BJ (cell line): ENCODE measurements around the gene RELB. TPM values are rescaled to one million over a fixed set of nuclear protein-coding genes. Genes with fewer than 3 reads are reported as not detected.

ENCODE experiments used
- CTCF ChIA-PET: fragments of 350-600 bp; formaldehyde crosslinking; extraction: SDS; loops from one replicate; lab custom pipeline; 2021; ENCODE audit warnings: antibody characterized with exemption, inconsistent platforms; lab: Yijun Ruan, JAX
- POLR2A ChIA-PET: fragments of 300-600 bp; sonication (Branson Sonifier 250); formaldehyde crosslinking; extraction: SDS; loops from one replicate; lab custom pipeline; 2021; ENCODE audit warnings: antibody characterized with exemption; lab: Charles Lee
- DNase-seq: peaks from one replicate; pipeline ENCODE4 v3.0.0-alpha.2; 2011; ENCODE audit warnings: low read depth
- H3K27me3 ChIP-seq: 2 replicates; pipeline ENCODE4 v1.6.0; 2011; ENCODE audit warnings: low read length; ENCODE audit not compliant: control insufficient read depth, insufficient read depth
- H3K36me3 ChIP-seq: 2 replicates; pipeline ENCODE4 v1.5.1; 2011; ENCODE audit warnings: low read length; ENCODE audit not compliant: control insufficient read depth, insufficient read depth
- H3K4me3 ChIP-seq: 2 replicates; pipeline ENCODE4 v1.5.1; 2011; ENCODE audit warnings: low read depth, mild to moderate bottlenecking, control low read depth, low read length
- CTCF ChIP-seq: IDR thresholded peaks from 2 replicates; pipeline ENCODE4 v1.5.1; 2011; ENCODE audit warnings: low read depth, mild to moderate bottlenecking, control low read depth, inconsistent platforms, low read length, moderate library complexity; ENCODE audit not compliant: insufficient read depth
- polyA plus RNA-seq: library from polyadenylated mRNA; depleted of rRNA; stranded (reverse); fragments of >200 nt; gene quantifications from 2 replicates; pipeline ENCODE4 v1.2.3, GENCODE V29; 2011

RELB gene
- polyA plus RNA-seq, 1 experiment, result 11.6 TPM

DNA sequence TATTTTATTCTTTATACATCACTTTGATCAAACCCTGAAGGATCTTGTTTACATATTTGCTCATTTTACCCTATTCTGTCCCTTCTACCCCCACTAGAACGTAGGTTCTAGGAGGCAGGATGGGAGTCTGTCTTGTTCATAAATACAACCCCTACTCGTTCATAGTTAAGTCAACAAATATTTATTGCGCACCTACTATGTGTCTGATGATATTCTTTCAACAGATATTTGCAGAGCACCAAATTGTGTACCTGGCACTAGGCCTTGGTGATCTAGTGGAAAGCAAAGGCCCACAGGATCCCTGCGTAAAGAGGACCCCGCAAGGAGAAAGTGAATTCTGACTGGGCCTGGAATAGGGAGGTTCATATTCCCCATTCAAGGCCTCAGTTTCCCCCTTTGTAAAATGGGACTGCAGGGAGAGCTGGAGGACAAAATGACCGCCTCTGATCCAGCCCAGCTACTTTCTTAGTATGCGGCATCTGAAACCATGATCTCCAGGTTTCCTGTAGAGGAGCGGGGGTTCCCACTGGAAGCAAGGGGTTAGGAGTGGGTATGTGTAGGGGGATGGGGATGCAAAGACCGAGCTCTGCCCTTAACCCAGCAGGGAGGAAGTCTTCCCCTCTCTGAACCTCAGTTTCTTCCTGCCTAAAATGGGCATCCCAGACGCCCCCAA is 77.3 kb downstream of the RELB start:
- Histone ChIP-seq H3K36me3 (peaks cover 4% of the 10 kb centered on the region; the same call in 1 of the 2 replicates), H3K27me3 (no peaks in the 10 kb centered on the region), H3K4me3 (peak overlapping the region; percentile 80)
- no peak for DNase-seq
- POLR2A ChIA-PET, result no interaction called here
- no peak for TF ChIP-seq CTCF
- CTCF ChIA-PET, result interaction anchor here (0.8 to 1.8 kb wide), 3 partner anchors 14 to 19 kb away, joined by 3 to 9 read pairs (median 7); partner anchors contain the start of gene PPP1R37

- POLR2A ChIA-PET, result no interaction called here
- CTCF ChIA-PET, result interaction anchor here (0.8 to 1.8 kb wide), 4 partner anchors 11 to 20 kb away, joined by 3 to 9 read pairs (median 5); partner anchors contain the start of gene PPP1R37
- peaks cover 4% of the 10 kb centered on the region; the same call in 1 of the 2 replicates for H3K36me3 ChIP-seq
- peak within 1 kb of the TSS; percentile 80 for H3K4me3 ChIP-seq
- TF ChIP-seq CTCF, result no peak
- H3K27me3 ChIP-seq, result no peaks in the 10 kb centered on the region
- DNase-seq, result no peak
Observed at GRCh38 chr19:45079063-45079910, 78.0 kb downstream of the RELB start, which contains the start of gene GEMIN7. TSS of gene GEMIN7 (plus strand) at chr19:45079260. CDS start at chr19:45090115, 10,855 bp downstream.

GRCh38 chr19:45079911-45080370 is 78.7 kb downstream of the RELB start:
- no peaks in the 10 kb centered on the region for H3K27me3 ChIP-seq
- ChIA-PET CTCF (interaction anchor here (1.0 to 1.8 kb wide), 3 partner anchors 10 to 20 kb away, joined by 3 to 9 read pairs (median 7); partner anchors contain the start of gene PPP1R37), POLR2A (no interaction called here)
- H3K36me3 ChIP-seq, result peaks cover 4% of the 10 kb centered on the region; the same call in 1 of the 2 replicates
- DNase-seq, result no peak
- H3K4me3 ChIP-seq, result peak overlapping the region; percentile 80
- no peak for TF ChIP-seq CTCF

GRCh38 chr19:45082170-45082569 is 80.9 kb downstream of the RELB start:
- CTCF ChIA-PET, result interaction anchor here (0.5 kb wide), 1 partner anchor 10 kb away, joined by 5 read pairs; no protein-coding TSS in a partner anchor
- POLR2A ChIA-PET, result no interaction called here
- no peaks in the 10 kb centered on the region for H3K27me3 ChIP-seq
- no peak overlapping the region for H3K4me3 ChIP-seq
- no peak for TF ChIP-seq CTCF
- H3K36me3 ChIP-seq, result peaks cover 5% of the 10 kb centered on the region; the same call in 1 of the 2 replicates
- no peak for DNase-seq

GRCh38 chr19:45086480-45086879 is 85.2 kb downstream of the RELB start:
- peaks cover 10% of the 10 kb centered on the region for H3K36me3 ChIP-seq
- CTCF ChIA-PET, result no interaction called here
- DNase-seq, result no peak
- H3K4me3 ChIP-seq, result no peak overlapping the region
- no peaks in the 10 kb centered on the region for H3K27me3 ChIP-seq
- TF ChIP-seq CTCF, result no peak
- POLR2A ChIA-PET, result no interaction called here
